Upper lobe of left lung (tissue), 6 donors: Measurements from ENCODE around the gene ZNF24. TPM values are rescaled to one million over a fixed set of nuclear protein-coding genes. Genes with fewer than 3 reads are reported as not detected.

Source experiments
- total RNA-seq, 6 donors: library from RNA; depleted of rRNA in 4 of 6; stranded (reverse); fragments of >200 nt in 4 of 6; gene quantifications; one replicate each; pipeline versions ENCODE4 v1.1.0 to v1.2.1, GENCODE V29; 2016 to 2021
- donor health status: DM: no; HTN: no; CAD: no; lungs with moderate emphysema.
- donor health status: DM: no; HTN: yes; CAD: no; lungs with severe emphysema.

ZNF24 gene
- total RNA-seq, 6 donors from 2014 or later: 16.5 to 54.4 (median 37.8) TPM

Other genes starting within 250 kb of the ZNF24 start
- 10 to 100 TPM; 18.2 to 62.9 (median 23.2) TPM for gene ZNF397, start 103.4 kb downstream of the ZNF24 start, total RNA-seq
- gene ZSCAN30, start 54.2 kb downstream of the ZNF24 start, total RNA-seq: 10 to 100 TPM; 11.4 to 67.1 (median 14.0) TPM
- 1 to 10 TPM; 1.8 to 7.3 (median 3.5) TPM for gene ZNF396, start 32.9 kb upstream of the ZNF24 start, total RNA-seq
- 10 to 100 TPM in 5 of 6 donors, 1 to 10 TPM in 1; 8.7 to 87.0 (median 19.6) TPM for gene INO80C, start 153.5 kb upstream of the ZNF24 start, total RNA-seq
- 10 to 100 TPM; 15.0 to 70.9 (median 38.3) TPM for gene GALNT1, start 237.3 kb upstream of the ZNF24 start, total RNA-seq